Stimulated activated CD4-positive, alpha-beta T cell treated with anti-CD3 and anti-CD28 coated beads, Interleukin-15, amount 100 ng/mL, for 1 hour (primary cell): ENCODE measurements around the gene COG7.
"Not testable (repeated sequence)": the region's sequence is repeated elsewhere in the genome, so short reads cannot be mapped to it uniquely, and the experiment has no call there.

Experiments
- DNase-seq, 2 donors: peaks; one replicate each; pipeline ENCODE4 v3.0.0-alpha.2; 2020; ENCODE audit warnings: low read depth in 1 of 2, low spot score in 1 of 2

COG7 gene

DNA sequence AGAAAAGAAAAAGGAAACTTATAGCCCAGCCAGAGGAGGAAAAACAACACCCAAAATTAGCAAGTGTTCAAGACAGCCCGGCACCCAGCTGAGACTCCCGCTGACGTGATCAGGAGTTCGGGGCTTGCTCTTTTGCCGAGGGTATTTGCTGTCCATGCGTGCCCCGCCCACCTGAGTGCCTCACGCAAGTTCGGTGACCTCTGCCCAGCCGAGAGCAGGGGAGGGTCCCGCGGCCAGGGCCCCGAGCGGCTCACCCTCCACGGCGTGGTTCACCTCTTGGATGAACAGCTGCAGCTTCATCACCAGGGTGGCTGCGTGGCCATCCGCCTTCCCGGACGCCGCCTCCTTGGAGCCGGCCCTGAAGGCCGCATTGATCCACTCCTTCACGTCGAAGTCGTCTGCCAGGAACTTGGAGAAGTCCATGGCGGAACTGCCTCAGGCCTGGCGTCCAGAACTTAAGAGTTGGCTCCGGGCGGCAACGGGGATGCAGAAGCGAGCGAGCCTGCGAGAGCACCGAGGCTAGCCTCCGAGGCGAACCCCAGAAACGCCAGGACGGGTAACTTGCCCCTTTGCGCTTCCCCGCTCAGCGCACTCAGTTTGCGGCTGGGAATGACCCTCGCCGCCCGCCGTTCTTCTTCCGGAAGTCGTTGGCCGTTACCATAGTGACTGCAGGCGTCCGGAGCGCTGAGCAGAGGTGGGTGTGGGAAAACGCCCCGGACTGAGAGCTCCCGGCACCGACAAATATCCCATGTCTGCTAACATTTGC lies at the start of gene COG7:
Gene COG7 (minus strand): TSS at position 618 of the 766 bp plus-strand sequence. CDS start 195 bp downstream, at position 423.
- DNase-seq = peak; percentile 60 to 77

DNA sequence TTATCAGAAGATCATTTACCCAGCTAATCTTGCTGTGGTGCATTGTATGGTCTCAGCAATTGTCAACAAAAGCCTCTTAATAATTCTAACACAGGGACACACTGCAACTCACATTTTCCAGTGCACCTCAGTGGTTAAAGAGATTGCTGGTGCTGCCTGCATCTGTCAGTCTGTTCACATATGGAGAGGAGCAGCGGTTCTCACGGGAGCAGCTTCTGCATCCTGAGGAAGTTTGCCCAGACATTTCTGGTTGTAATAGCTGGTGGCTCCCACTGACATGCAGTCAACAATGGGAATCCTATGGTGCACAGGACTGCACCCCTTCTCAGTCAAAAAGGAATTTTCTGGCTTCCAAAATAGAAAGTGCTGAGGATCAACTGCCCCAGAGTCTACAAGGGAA lies 49.5 kb upstream of the COG7 start:
- no peak for DNase-seq

DNA sequence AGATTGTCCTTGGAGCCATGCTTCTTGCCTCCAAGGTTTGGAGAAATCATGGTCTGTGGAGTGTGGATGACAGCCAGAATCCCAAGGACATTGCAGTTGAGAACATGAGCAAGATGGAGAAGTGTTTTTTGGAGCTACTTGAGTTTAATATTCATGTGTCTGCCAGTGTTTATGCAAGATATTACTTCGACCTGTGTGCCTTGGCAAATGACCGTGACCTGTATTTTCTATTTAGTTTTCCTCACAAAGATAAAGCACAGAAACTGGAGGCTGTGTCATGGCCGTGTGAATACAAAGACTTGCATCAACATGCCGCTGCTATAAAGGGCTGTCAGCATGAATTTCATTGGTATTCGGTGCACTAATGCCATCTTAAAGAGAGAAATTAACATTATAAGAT lies 48.3 kb upstream of the COG7 start:
- DNase-seq = no peak

DNA sequence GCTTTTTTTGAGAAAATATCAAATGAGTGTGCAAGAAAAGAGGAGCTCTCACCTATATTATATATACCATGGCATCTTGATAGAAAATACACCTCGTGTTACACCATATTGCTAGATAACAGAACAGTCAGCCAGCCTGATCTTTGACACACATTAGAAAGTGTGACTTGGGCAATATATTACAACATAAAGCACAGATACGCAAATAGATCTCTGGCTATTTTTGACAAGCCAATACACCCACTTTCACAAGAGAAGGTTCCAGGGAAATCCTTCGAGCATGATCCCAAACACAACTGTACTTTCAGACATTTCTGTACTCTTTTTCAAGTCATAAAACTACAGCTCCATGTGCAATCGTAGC lies 47.9 kb upstream of the COG7 start:
- DNase-seq = no peak

DNA sequence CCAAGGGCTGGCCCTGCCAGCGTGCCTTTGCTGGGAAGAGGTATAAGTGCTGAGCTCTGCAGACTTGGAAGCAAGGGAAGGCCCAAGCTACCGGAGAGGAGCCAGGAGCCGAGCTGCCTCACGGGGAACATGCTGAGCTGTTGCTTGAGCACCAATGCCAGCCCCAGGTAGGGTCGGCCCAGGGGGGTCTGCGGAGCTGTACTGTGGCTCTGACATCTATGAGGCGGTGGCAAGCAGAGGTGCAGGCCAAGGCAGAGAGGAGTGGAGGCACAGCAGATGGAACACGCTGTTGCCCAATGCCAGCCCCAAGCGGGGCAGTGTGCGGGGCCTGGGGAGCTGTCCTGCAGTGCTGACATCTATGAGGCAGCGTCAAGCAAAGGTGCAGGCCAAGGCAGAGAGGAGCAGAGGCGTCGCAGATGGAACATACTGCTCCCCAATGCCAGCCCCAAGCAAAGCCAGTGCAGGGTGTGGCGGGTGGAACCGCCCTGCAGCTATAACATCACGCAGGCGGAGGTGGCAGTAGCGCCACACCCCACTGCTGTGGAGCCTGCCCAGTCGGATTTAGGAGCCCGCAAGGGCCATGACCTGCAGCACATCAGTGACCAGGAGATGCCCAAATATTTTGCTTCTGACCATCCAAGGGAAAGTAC lies 47.3 kb upstream of the COG7 start:
- DNase-seq = no peak

DNA sequence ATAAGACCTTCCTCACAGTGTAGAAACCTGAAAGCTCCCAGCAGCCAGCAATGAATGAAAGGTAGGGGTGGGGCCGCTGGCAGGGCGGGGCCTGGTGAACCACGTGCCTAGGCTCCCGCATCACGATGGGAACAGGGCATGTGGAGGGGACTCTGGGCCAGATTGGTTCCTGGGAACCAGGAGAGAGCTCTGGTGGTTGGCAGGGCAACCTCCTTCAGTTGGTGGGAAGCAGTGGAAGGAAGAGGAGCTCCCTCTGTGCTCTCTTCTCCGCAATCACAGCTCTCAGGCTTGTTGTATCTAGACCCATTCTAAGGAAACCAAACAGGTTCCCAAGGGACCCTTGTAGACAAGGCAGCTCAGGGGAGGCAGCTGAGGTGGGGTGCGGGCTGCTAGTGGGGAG lies 46.8 kb upstream of the COG7 start:
- no peak for DNase-seq

DNA sequence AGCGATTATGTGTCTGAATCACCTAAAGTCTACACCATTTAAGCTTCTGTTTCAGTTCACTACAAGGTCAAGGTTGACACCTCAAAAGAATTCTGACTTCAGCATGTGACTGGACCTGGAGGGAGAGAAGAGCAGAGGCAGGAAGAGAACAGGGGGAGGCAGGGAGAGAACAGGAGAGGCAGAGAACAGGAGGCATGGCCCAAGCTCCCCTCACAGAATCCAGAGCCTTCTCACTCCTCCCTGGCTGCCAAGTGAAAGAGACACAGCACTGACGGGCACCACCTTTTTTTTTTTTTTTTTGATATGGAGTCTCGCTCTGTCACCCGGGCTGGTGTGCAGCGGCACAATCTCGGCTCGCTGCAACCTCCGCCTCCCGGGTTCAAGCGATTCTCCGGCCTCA lies 45.9 kb upstream of the COG7 start:
- no peak for DNase-seq

DNA sequence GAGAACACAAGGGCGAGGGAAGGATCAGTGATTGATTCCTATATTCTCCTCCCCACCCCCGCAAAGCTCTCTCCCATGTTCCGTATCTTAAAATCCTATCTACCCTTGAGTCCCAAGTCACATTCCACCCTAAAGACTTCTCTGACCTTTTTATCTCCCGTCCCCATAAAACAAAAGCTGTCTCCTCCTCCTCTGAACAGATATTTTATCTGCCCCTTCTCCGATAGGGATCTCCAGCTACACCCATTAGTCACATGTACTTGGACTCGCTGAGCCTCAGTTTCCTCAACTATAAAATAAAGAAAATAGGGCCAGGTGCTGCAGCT lies 44.5 kb upstream of the COG7 start:
- no peak for DNase-seq

DNA sequence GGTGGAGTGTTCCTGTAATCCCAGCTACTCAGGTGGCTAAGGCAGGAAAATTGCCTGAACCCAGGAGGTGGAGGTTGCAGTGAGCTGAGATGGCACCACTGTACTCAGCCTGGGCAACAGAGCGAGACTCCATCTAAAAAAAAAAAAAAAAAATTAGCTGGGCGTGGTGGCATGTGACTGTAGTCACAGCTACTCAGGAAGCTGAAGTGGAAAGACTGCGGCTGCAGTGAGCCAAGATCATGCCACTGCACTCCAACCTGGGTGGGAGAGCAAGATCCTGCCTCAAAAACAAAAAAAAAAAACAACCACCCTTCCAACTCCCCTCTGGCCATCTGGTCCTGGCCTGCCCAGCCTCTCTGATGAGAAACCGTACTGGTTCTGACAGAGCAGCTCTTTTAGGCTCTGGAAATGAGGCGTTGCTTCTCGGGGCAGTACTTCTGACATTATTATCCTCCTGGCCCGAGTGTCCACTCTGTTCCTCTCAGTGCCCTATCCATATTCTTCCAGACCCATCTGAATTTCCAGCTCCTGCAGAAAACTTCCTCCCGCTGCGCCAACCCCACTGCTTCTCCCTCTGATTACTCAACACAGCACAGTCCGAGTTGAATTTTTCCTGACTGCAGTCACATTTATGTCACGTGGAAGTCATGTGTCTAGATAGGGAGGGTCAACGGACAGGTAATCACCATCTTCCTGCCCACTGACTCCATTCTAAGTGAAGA lies 44.0 kb upstream of the COG7 start:
- no peak for DNase-seq

DNA sequence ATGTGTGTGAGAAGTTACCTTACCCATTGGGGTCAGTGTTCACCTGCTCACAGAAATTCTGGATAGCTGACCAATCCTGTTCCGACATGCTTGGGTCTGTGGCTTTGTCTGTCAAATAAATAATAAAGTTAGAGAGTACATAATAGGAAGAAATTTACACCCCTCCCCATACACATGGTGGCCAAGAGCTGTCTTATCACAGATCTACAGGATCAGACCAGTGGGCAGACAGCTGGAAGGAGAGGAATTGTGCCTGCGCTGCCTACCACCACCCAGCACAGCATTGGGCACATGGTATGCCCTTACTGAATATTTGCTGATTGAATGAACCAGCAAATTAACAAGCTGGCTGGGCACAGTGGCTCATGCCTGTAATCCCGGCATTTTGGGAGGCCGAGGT lies 42.7 kb upstream of the COG7 start:
- no peak for DNase-seq

DNA sequence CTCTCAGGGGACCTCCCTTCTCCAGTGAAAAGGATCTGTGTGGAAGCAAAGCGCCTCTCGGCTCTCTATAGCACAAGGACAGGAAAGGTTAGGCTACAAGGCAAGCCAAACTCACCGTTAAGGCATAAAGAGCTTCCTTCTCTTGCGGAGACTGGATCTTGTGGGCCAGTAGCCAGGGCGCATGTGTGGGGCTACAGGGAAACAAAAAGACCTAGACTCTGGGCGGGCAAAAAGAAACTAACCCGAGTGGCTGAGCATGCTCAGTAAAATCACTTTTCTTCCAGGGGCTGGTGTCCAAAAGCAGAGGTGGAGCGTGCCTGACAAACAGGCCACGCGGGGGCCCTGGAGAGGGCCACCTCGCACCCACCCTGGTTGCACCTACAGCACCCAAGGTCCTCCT lies 41.2 kb upstream of the COG7 start:
- no peak for DNase-seq

DNA sequence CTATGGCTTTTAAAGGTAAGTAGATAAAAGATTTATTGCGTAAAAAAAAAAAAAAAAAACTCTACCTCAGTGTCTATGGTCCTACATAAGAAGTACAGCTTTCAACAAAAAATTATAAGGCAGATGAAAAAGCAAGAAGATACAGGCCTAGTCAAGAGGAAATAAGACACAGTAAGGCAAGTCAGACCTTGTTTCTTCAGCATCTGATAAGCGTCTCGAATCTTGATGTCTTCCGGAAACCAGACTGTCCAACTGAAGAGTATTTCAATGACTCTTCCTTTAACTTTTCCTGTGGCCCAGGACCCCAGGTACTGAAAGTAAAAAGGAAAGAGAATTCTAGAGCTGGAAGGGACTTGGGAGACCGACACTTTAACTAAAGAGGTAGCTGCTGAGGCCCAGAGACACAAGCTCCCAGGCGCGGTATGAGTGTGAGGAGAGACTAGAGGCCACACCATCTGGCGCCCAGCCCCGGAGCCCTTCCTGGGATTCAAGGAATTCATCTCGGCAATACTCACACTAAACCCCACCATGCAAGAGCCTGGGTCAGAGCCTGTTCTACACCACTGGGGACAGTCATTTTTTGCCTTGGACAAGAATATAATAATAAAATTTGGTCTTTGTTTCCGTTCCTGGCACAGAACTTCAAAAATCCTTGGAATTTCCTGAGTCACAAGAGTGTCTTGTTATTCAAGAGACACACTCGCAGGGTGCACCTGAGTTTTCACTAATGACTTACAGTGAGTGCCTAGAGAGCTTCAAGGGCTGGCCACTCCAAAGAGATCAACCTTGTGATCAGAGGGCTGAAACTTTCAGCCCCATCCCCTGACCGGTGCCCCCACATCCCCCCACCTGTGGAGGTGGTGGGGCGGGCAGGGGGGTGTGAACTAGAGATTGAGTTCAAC lies 38.8 kb upstream of the COG7 start:
- DNase-seq = no peak

DNA sequence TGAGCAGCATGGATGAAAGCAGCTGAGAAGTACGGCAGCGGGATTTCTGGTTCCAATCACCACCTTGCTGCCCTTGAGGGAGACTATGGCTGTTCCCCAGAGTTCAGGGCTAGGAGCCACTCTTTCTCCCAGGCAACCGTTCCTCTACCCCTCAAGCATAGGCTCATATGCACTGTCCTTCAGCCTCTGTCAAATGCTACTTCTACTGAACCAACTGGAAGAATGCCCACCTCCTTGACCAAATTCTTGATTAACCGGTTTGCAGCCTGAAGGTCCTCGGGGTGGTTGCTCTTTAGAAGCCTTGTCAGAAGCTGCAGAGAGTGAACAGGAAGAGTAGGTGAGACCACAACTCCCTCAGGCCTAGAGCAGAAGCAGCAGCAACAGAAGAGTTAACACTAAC lies 33.5 kb upstream of the COG7 start:
- DNase-seq = no peak

DNA sequence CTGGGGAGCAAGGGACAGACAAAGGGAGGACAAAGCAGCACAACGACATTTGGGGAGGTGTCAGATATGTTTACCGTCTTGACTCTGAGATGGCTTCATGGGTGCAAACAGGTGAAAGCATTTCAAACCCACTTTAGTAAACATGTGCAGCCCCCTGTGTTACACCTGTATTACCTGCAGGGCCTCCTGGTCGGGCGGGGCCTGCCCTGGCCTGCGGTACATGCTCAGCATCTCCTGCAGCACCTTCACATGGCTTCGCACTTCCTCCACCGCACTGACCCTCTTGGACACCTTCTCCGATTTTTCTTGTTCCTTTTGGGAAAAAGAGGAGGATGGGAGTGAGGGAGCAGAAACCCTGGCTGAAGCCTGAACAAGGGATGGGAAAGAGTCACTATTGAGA lies 32.9 kb upstream of the COG7 start:
- DNase-seq = no peak

DNA sequence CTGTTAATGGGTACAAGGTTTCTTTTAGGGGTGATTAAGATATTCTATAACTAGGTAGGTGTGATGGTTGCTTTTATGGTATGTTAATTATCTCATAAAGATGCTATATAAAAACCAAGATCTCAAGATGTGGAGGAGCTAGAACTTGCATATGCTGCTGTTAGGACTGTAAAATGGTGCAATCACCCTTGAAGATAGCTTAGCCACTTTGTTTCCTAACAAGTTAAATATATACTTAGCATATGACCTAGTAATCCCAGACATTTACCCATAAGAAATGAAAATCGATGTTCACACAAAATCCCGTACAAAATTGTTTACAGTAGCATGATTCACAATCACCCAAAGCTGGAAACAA lies 32.2 kb upstream of the COG7 start:
- DNase-seq = no peak

DNA sequence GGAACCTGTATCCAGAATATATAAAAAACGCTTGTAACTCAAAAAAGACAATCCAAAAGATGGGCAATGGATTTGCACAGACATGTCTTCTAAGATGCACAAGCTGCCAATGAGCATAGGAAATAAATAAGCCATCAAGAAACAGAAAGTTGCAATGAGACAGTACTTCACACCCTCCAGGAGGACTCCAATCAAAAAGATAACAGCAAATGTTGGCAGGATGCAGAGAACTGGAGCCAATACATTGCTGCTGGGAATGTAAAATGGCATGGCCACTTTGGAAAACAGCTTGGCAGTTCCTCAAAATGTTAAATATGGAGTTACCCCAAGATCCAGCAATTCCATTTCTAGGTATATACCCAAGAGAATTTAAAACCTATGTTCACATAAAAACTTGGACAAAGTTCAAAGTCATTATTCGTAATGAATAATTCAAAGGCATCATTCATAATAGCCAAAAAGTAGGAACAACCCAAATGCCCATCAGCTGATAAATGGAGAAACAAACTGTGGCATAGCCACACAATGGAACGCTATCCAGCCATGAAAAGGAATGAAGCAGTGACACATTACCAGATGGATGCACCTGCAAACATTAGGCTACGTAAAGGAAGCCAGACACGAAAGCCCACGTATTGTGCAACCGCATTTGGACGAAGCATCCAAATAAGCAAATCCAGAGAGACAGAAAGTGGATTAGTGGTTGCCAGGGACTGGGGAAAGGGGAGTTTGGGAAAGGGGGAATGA lies 31.7 kb upstream of the COG7 start:
- DNase-seq = no peak

DNA sequence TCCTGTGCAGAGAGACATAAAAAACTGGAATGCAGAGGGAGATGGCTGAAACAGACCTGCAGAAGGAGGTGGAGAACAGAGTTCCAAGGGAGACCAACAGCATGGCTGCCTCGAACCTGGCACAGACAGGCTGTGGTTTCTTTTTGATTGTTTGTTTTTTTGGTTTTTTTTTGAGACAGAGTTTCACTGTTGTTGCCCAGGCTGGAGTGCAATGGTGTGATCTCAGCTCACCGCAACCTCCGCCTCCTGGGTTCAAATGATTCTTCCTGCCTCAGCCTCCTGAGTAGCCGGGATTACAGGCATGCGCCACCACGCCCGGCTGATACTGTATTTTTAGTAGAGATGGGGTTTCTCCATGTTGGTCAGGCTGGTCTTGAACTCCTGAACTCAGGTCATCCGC lies 30.5 kb upstream of the COG7 start:
- DNase-seq = not testable (repeated sequence)

DNA sequence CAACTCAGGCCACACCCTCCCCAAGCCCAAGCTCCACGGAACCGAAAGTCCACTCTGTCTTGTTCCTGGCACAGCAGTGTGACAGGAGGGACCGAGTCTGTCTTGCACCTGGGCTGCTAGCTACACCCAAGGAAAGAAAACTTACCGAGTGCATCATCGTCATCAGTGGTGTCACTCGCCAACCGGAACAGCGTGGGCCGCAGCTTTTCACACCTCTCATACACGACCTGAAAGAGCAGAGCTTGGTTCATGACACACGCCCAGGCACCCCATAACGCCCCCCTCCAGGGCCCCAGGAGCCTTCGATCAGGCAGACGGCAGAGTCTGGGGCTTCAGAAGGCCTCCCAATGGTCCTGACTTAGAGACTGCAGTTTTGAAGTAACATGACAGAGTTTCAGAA lies 29.8 kb upstream of the COG7 start:
- no peak for DNase-seq

DNA sequence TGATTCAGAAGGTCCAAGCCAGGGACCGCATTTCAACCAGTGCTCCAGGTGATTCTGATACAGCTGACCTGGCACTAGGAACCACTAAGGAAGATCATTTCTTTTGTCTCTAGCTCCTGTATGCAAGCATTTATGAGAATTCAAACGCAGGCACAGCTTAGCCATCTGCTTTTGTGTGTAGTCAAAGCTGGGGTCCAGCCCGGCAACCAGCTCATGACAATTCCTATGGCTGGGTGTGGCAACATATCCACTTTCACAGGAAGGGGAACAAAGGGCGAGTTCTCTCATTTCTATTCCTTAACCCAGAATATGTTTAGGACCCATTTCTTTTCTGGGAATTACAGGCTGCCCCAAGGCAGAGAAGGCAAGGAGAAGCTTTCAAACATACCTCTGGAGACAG lies 27.3 kb upstream of the COG7 start:
- no peak for DNase-seq

DNA sequence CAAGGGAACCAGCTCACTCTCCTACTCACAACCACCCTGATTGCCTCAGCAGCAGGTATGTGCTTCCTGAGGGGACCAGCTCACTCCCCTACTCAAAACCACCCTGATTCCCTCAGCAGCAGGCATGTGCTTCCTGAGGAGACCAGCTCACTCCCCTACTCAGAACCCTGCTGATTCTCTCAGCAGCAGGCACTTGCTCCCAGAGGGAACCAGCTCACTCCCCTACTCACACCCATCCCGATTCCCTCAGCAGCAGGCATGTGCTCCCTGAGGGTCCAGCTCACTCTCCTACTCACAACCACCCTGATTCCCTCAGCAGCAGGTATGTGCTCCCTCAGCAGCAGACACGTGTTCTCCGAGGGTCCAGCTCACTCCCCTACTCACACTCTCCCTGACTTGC lies 26.1 kb upstream of the COG7 start:
- DNase-seq = no peak

DNA sequence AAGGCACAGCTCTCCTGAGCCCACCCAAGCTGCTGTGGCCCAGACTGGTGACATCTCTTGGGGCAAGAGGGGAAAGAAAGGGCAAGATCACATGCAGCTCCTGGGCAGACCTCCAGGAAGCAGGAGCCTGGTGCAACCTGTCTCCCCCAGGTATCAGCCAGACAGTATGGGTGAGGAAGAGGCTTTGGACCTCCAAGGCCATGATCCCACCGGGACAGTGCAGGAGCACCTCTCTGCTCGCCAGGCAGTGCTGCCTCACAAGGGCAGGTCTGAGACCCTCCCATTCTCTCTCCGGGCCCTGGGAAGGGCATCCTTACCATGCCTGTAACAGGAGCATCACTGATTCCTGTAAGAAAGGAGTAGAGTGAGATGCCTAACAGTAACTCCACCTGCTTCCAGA lies 25.6 kb upstream of the COG7 start:
- no peak for DNase-seq
